ENCODE results near the gene NCKAP5.

The NCKAP5 gene

GRCh38 chr2:133063775-133064174, 504.5 kb downstream of the NCKAP5 start:
- no peaks in the 10 kb centered on the region for H3K27me3 Mint-ChIP-seq
- DNase-seq (no peak), ATAC-seq (no peak)
- H3K9me3 Mint-ChIP-seq = peaks cover 0 to 7% of the 10 kb centered on the region in 2 donors
- H3K4me3 Mint-ChIP-seq = no peak overlapping the region
- H3K4me1 Mint-ChIP-seq = no peaks in the 10 kb centered on the region
- H3K27ac Mint-ChIP-seq = no peak overlapping the region

- no peak for ATAC-seq
- no peak overlapping the region for H3K4me3 Mint-ChIP-seq
These were observed 505.2 kb downstream of the NCKAP5 start for GRCh38 chr2:133062931-133063665.

GRCh38 chr2:133061874-133062593, 506.2 kb downstream of the NCKAP5 start:
- H3K9me3 Mint-ChIP-seq = peaks cover 0 to 7% of the 10 kb centered on the region in 2 donors
- no peak overlapping the region for H3K27ac Mint-ChIP-seq
- no peak for DNase-seq
- no peak for ATAC-seq
- H3K4me3 Mint-ChIP-seq = no peak overlapping the region
- H3K4me1 Mint-ChIP-seq = no peaks in the 10 kb centered on the region
- no peaks in the 10 kb centered on the region for H3K27me3 Mint-ChIP-seq

More at GRCh38 chr2:133062931-133063665, 505.2 kb downstream of the NCKAP5 start:
- no peak for DNase-seq
- Mint-ChIP-seq H3K9me3 (peaks cover 0 to 7% of the 10 kb centered on the region in 2 donors), H3K27ac (no peak overlapping the region), H3K4me1 (no peaks in the 10 kb centered on the region), H3K27me3 (no peaks in the 10 kb centered on the region)

- Mint-ChIP-seq H3K4me1 (no peaks in the 10 kb centered on the region), H3K27ac (no peak overlapping the region), H3K4me3 (no peak overlapping the region), H3K9me3 (peaks cover 0 to 4% of the 10 kb centered on the region in 2 donors), H3K27me3 (no peaks in the 10 kb centered on the region)
- DNase-seq (no peak), ATAC-seq (no peak)
These were observed 514.0 kb downstream of the NCKAP5 start for GRCh38 chr2:133054297-133054696.

- peaks cover 0 to 4% of the 10 kb centered on the region in 2 donors for H3K9me3 Mint-ChIP-seq
- ATAC-seq (no peak), DNase-seq (no peak)
- H3K27ac Mint-ChIP-seq = no peak overlapping the region
- H3K27me3 Mint-ChIP-seq = no peaks in the 10 kb centered on the region
- no peak overlapping the region for H3K4me3 Mint-ChIP-seq
- no peaks in the 10 kb centered on the region for H3K4me1 Mint-ChIP-seq
These were observed 514.7 kb downstream of the NCKAP5 start for GRCh38 chr2:133053541-133053940.

- H3K9me3 Mint-ChIP-seq = no peaks in the 10 kb centered on the region
- H3K27me3 Mint-ChIP-seq = no peaks in the 10 kb centered on the region
- H3K27ac Mint-ChIP-seq = no peak overlapping the region
- no peaks in the 10 kb centered on the region for H3K4me1 Mint-ChIP-seq
- DNase-seq = no peak
- H3K4me3 Mint-ChIP-seq = no peak overlapping the region
- ATAC-seq = no peak
These were observed 522.5 kb downstream of the NCKAP5 start for GRCh38 chr2:133045787-133046186.

- H3K27me3 Mint-ChIP-seq = no peaks in the 10 kb centered on the region
- DNase-seq (no peak), ATAC-seq (no peak)
- no peaks in the 10 kb centered on the region for H3K4me1 Mint-ChIP-seq
- H3K4me3 Mint-ChIP-seq = no peak overlapping the region
- H3K9me3 Mint-ChIP-seq = no peaks in the 10 kb centered on the region
- no peak overlapping the region for H3K27ac Mint-ChIP-seq
These were observed 523.7 kb downstream of the NCKAP5 start for GRCh38 chr2:133044556-133044955.

GRCh38 chr2:133040170-133040569, 528.1 kb downstream of the NCKAP5 start:
- no peak for ATAC-seq
- Mint-ChIP-seq H3K27me3 (no peaks in the 10 kb centered on the region), H3K4me3 (no peak overlapping the region), H3K9me3 (peaks cover 17 to 30% of the 10 kb centered on the region in 2 donors), H3K27ac (no peak overlapping the region), H3K4me1 (no peaks in the 10 kb centered on the region)
- no peak for DNase-seq

- DNase-seq (no peak), ATAC-seq (no peak)
- Mint-ChIP-seq H3K4me3 (no peak overlapping the region), H3K27me3 (no peaks in the 10 kb centered on the region), H3K9me3 (peaks cover 23 to 36% of the 10 kb centered on the region in 2 donors), H3K27ac (no peak overlapping the region), H3K4me1 (no peaks in the 10 kb centered on the region)
These were observed 528.7 kb downstream of the NCKAP5 start for GRCh38 chr2:133039531-133039930.

GRCh38 chr2:133026536-133027177, 541.6 kb downstream of the NCKAP5 start:
- no peak overlapping the region for H3K27ac Mint-ChIP-seq
- H3K4me1 Mint-ChIP-seq = no peaks in the 10 kb centered on the region
- H3K9me3 Mint-ChIP-seq = peaks cover 0 to 6% of the 10 kb centered on the region in 2 donors
- DNase-seq (no peak), ATAC-seq (no peak)
- H3K27me3 Mint-ChIP-seq = no peaks in the 10 kb centered on the region
- H3K4me3 Mint-ChIP-seq = no peak overlapping the region

- no peak overlapping the region for H3K27ac Mint-ChIP-seq
- peaks cover 0 to 6% of the 10 kb centered on the region in 2 donors for H3K9me3 Mint-ChIP-seq
- no peaks in the 10 kb centered on the region for H3K27me3 Mint-ChIP-seq
- H3K4me1 Mint-ChIP-seq = no peaks in the 10 kb centered on the region
- DNase-seq (no peak), ATAC-seq (no peak)
- no peak overlapping the region for H3K4me3 Mint-ChIP-seq
These were observed 543.3 kb downstream of the NCKAP5 start for GRCh38 chr2:133025004-133025403.

- H3K4me3 Mint-ChIP-seq = no peak overlapping the region
- H3K9me3 Mint-ChIP-seq = peaks cover 12 to 30% of the 10 kb centered on the region in 2 donors
- no peak overlapping the region for H3K27ac Mint-ChIP-seq
- ATAC-seq (no peak), DNase-seq (no peak)
- no peaks in the 10 kb centered on the region for H3K4me1 Mint-ChIP-seq
- H3K27me3 Mint-ChIP-seq = no peaks in the 10 kb centered on the region
These were observed 555.2 kb downstream of the NCKAP5 start for GRCh38 chr2:133012847-133013734.

- H3K27ac Mint-ChIP-seq = no peak overlapping the region
- H3K27me3 Mint-ChIP-seq = no peaks in the 10 kb centered on the region
- H3K4me3 Mint-ChIP-seq = no peak overlapping the region
- no peaks in the 10 kb centered on the region for H3K4me1 Mint-ChIP-seq
- peaks cover 13 to 32% of the 10 kb centered on the region in 2 donors for H3K9me3 Mint-ChIP-seq
- ATAC-seq (no peak), DNase-seq (no peak)
These were observed 563.6 kb downstream of the NCKAP5 start for GRCh38 chr2:133004623-133005022.

- DNase-seq (no peak), ATAC-seq (no peak)
- Mint-ChIP-seq H3K27ac (no peak overlapping the region), H3K4me3 (no peak overlapping the region), H3K27me3 (no peaks in the 10 kb centered on the region), H3K9me3 (peaks cover 13 to 22% of the 10 kb centered on the region in 2 donors), H3K4me1 (no peaks in the 10 kb centered on the region)
These were observed 568.8 kb downstream of the NCKAP5 start for GRCh38 chr2:132999421-132999820.

- Mint-ChIP-seq H3K27me3 (no peaks in the 10 kb centered on the region), H3K27ac (no peak overlapping the region), H3K4me3 (no peak overlapping the region), H3K9me3 (peaks cover 5 to 15% of the 10 kb centered on the region in 2 donors), H3K4me1 (no peaks in the 10 kb centered on the region)
- ATAC-seq (no peak), DNase-seq (no peak)
These were observed 570.0 kb downstream of the NCKAP5 start for GRCh38 chr2:132998221-132998620.
